Measurements from ENCODE around the gene PLXNA4.

- TF ChIP-seq CTCF (IDR thresholded peaks at IDR 0.05; ENCODE audit: low read depth, low read length) (no peak), POLR2A (IDR thresholded peaks at IDR 0.05; ENCODE audit: extremely low read depth, insufficient read length) (no peak)
- TF ChIP-seq, protein P1, sequence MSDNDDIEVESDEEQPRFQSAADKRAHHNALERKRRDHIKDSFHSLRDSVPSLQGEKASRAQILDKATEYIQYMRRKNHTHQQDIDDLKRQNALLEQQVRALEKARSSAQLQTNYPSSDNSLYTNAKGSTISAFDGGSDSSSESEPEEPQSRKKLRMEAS (IDR thresholded peaks at IDR 0.05; ENCODE audit: low read depth, low read length) = no peak
Measured at GRCh38 chr7:132548489-132549078, 27.7 kb downstream of the PLXNA4 start.
